HepG2 (cell line): ENCODE results near the gene VGLL4. TPM values are rescaled to one million over a fixed set of nuclear protein-coding genes. Genes with fewer than 3 reads are reported as not detected.

Source experiments
- ATAC-seq: fragments of 200-7000 bp; cut with Tn5 transposase; 3 replicates; pipeline ENCODE4 v1.9.1; 2020; ENCODE audit warnings: mild to moderate bottlenecking, moderate library complexity
- BruUV-seq: library from RNA; stranded (reverse); fragments of 400-500 nt; replicated peaks from 2 replicates; lab custom pipeline; 2021; lab: Mats Ljungman, UMichigan
- CTCF ChIA-PET: fragments of 300-600 bp; formaldehyde crosslinking; extraction: SDS; loops from one replicate; lab custom pipeline; 2021; ENCODE audit warnings: low total read pairs, inconsistent platforms, low intra/inter-chr PET ratio; lab: Yijun Ruan, JAX
- POLR2A ChIA-PET: fragments of 350-600 bp; sonication (Branson Sonifier 250); formaldehyde crosslinking; loops from one replicate; lab custom pipeline; 2020; ENCODE audit warnings: antibody characterized with exemption, inconsistent platforms; lab: Yijun Ruan, JAX
- DNase-seq: peaks from one replicate; pipeline ENCODE4 v3.0.0-alpha.2; 2015; ENCODE audit warnings: low spot score
- FAIRE-seq: peaks from 3 replicates; lab custom pipeline; 2011; peaks lifted over from hg19 to GRCh38; lab: Jason Lieb, UNC
- H2AFZ ChIP-seq: one replicate; pipeline ENCODE4 v1.6.1; 2011; ENCODE audit warnings: low read length, inconsistent platforms
- H3K27ac ChIP-seq: fragments of 300-600 bp; 3 replicates; pipeline ENCODE4 v1.8.0; 2011; ENCODE audit warnings: mixed run types, mild to moderate bottlenecking, mixed read lengths, low read length, inconsistent platforms; ENCODE audit not compliant: insufficient read depth; ENCODE audit errors: extremely low read length
- H3K27me3 ChIP-seq, 2 experiments: fragments of 200-600 bp in 1 of 2; 2 replicates in 1 of 2; 3 replicates in 1 of 2; pipeline versions ENCODE4 v1.6.0 to v1.8.0; 2011; ENCODE audit warnings: low read length in 2 of 2, mild to moderate bottlenecking in 2 of 2, moderate library complexity in 2 of 2, inconsistent platforms in 1 of 2; ENCODE audit not compliant: insufficient read depth in 2 of 2, control insufficient read depth in 1 of 2
- H3K36me3 ChIP-seq, 2 experiments: fragments of 200-600 bp in 1 of 2; replicated peaks in 1 of 2; 2 replicates in 1 of 2; 3 replicates in 1 of 2; pipeline versions ENCODE4 v1.5.1 to v1.8.0; 2011; ENCODE audit warnings: low read length in 2 of 2, inconsistent platforms in 1 of 2; ENCODE audit not compliant: insufficient read depth in 2 of 2, control insufficient read depth in 1 of 2
- H3K4me1 ChIP-seq: 2 replicates; pipeline ENCODE4 v1.5.1; 2012; ENCODE audit warnings: low read length, inconsistent platforms; ENCODE audit not compliant: insufficient read depth
- H3K4me2 ChIP-seq: 2 replicates; pipeline ENCODE4 v1.6.0; 2011; ENCODE audit warnings: low read depth, low read length, inconsistent platforms
- H3K4me3 ChIP-seq, 3 experiments: fragments of 200-600 bp in 1 of 3; sonication (generic), shearing (Covaris generic) in 1 of 3; replicated peaks in 1 of 3; 2 replicates each; pipeline ENCODE4 v1.5.1; 2011 to 2016; ENCODE audit warnings: low read length in 3 of 3, inconsistent platforms in 2 of 3, low read depth in 2 of 3, mild to moderate bottlenecking in 2 of 3, control low read depth in 1 of 3, mixed read lengths in 1 of 3; ENCODE audit not compliant: insufficient read depth in 1 of 3
- H3K79me2 ChIP-seq: one replicate; pipeline ENCODE4 v1.6.1; 2011; ENCODE audit warnings: low read length, inconsistent platforms; ENCODE audit not compliant: insufficient read depth
- H3K9ac ChIP-seq: 2 replicates; pipeline ENCODE4 v1.6.0; 2011; ENCODE audit warnings: mild to moderate bottlenecking, low read depth, low read length, inconsistent platforms; ENCODE audit not compliant: insufficient read depth
- H3K9me3 ChIP-seq: 2 replicates; pipeline ENCODE4 v1.5.1; 2012; ENCODE audit warnings: mild to moderate bottlenecking, low read length
- H4K20me1 ChIP-seq: 2 replicates; pipeline ENCODE4 v1.6.0; 2011; ENCODE audit warnings: inconsistent platforms, mild to moderate bottlenecking, low read length, moderate library complexity; ENCODE audit not compliant: insufficient read depth
- ASH2L ChIP-seq: fragments of 300-600, 200-600 bp; sonication (generic); IDR thresholded peaks from 2 replicates; pipeline ENCODE4 v1.7.0; 2017; ENCODE audit warnings: low read depth, mild to moderate bottlenecking, moderate library complexity, mixed read lengths, low read length; ENCODE audit not compliant: insufficient read length
- CHD4 ChIP-seq: fragments of 200-600 bp; sonication (generic); IDR thresholded peaks from 2 replicates; pipeline ENCODE4 v1.7.0; 2017; ENCODE audit warnings: mild to moderate bottlenecking, low read length, borderline replicate concordance
- GFI1 ChIP-seq: sonication (generic); formaldehyde crosslinking; IDR thresholded peaks from 2 replicates; pipeline ENCODE4 v1.5.0; 2020; ENCODE audit warnings: missing genetic modification reagents, mild to moderate bottlenecking, borderline replicate concordance
- MLX ChIP-seq: IDR thresholded peaks from 2 replicates; pipeline ENCODE4 v1.6.1; 2016
- RFXAP ChIP-seq: sonication (generic); formaldehyde crosslinking; IDR thresholded peaks from 2 replicates; pipeline ENCODE4 v1.4.0; 2020; ENCODE audit warnings: missing genetic modification reagents, borderline replicate concordance
- SKI ChIP-seq: fragments of 450-650 bp; IDR thresholded peaks from one replicate; pipeline ENCODE4 v1.6.1; 2018; ENCODE audit warnings: mild to moderate bottlenecking; ENCODE audit not compliant: partially characterized antibody
- ZFP82 ChIP-seq: sonication (generic); formaldehyde crosslinking; IDR thresholded peaks from 2 replicates; pipeline ENCODE4 v1.5.1; 2020; ENCODE audit warnings: mild to moderate bottlenecking, missing genetic modification reagents, borderline replicate concordance
- ZMYM3 ChIP-seq: sonication (generic); formaldehyde crosslinking; IDR thresholded peaks from 2 replicates; pipeline ENCODE4 v1.5.1; 2020; ENCODE audit warnings: mild to moderate bottlenecking, missing genetic modification reagents
- ZNF12 ChIP-seq: sonication (generic); formaldehyde crosslinking; IDR thresholded peaks from 2 replicates; pipeline ENCODE4 v1.5.0; 2020; ENCODE audit warnings: missing genetic modification reagents
- ZNF737 ChIP-seq: sonication (generic); formaldehyde crosslinking; IDR thresholded peaks from 2 replicates; pipeline ENCODE4 v1.5.0; 2020; ENCODE audit warnings: missing genetic modification reagents, mild to moderate bottlenecking, borderline replicate concordance
- ZNF883 ChIP-seq: sonication (generic); formaldehyde crosslinking; IDR thresholded peaks from 2 replicates; pipeline ENCODE4 v1.5.1; 2020; ENCODE audit warnings: mild to moderate bottlenecking, missing genetic modification reagents; ENCODE audit errors: not compliant biosample characterization
- WGBS: methylation state at CpG from one replicate; pipeline ENCODE4 v1.1.6; 2017; ENCODE audit warnings: low lambda C conversion rate; 5-methylcytosine and 5-hydroxymethylcytosine counted together
- in situ Hi-C: cut with HindIII; loops from 2 replicates; pipeline ENCODE4 v1.10.0; 2017; ENCODE audit warnings: low pct_unique_long_range_greater_than_20kb; ENCODE audit not compliant: extremely low pct_ligation_motif_present
- intact Hi-C: fragments of 100-400 bp; cut with micrococcal nuclease; formaldehyde crosslinking; loops from one replicate; pipeline ENCODE4 v1.10.0; 2022; ENCODE audit not compliant: unreplicated experiment
- polyA plus RNA-seq, 8 experiments: library from polyadenylated mRNA; depleted of rRNA in 3 of 8; stranded (reverse) in 7 of 8; unstranded in 1 of 8; fragments of >200 nt; fragmentation: Illumina TruSeq in 4 of 8; extraction: Trizol in 4 of 8; gene quantifications; 2 replicates each; pipeline versions ENCODE4 v1.2.1 to v1.2.3, GENCODE V29; 2011 to 2016; ENCODE audit warnings: low read depth in 4 of 8, missing spikeins in 1 of 8, mixed read lengths in 1 of 8; ENCODE audit not compliant: insufficient read depth in 1 of 8
- total RNA-seq, 5 experiments: library from RNA; depleted of rRNA; stranded (reverse); fragments of >200 nt; fragmentation: Illumina TruSeq; extraction: Trizol; gene quantifications; 2 replicates each; pipeline ENCODE4 v1.2.3, GENCODE V29; 2016; ENCODE audit warnings: low read depth in 1 of 5
- TF ChIP-seq, protein P1 (sequence below): sonication (generic); formaldehyde crosslinking; IDR thresholded peaks from 2 replicates; pipeline ENCODE4 v1.4.0; 2020; ENCODE audit warnings: missing genetic modification reagents
- TF ChIP-seq, protein P2 (sequence below): sonication (generic); formaldehyde crosslinking; IDR thresholded peaks from 2 replicates; pipeline ENCODE4 v1.4.0; 2020; ENCODE audit warnings: missing genetic modification reagents, borderline replicate concordance
- TF ChIP-seq, protein P3 (sequence below): sonication (generic); formaldehyde crosslinking; IDR thresholded peaks from 2 replicates; pipeline ENCODE4 v1.5.0; 2020; ENCODE audit warnings: missing genetic modification reagents

Gene VGLL4
- total and polyA plus RNA-seq, 2 of the 13 experiments (the other 11 are each of a cell fraction or from before 2014, with no cell fraction given) = 23.2 to 39.0 TPM

DNA sequence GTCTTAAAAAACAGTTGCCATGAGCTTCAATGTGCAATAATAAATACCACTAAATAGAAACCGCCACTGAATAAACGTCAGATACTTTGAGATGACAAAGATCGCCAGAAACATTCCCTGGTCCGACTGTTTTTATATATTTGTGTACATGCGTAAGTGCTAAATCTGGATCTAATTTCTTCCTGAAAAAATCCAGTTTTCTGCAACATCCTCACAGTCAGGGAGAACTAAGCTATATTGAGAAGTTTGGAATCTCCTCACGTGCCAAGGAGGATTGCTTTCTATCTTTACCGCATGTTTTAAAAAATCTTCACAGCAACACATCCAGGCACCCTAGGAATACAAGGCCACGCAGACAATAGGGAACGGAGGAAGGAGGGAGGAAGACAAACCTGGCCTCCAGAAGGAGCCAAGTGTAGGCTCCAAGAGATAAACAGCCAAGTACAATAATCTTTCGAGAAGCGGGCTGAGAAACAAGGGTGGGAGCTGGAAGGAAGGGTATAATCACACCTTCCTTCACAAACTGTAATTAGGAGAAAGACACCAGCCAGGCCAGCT lies 5.7 kb downstream of the VGLL4 start:
- Histone ChIP-seq H3K4me3 (peak overlapping the region; percentile 3 to 20 (median 16); a peak in 4 of 6 replicates), H3K27ac (no peak overlapping the region), H4K20me1 (peaks cover 24% of the 10 kb centered on the region), H3K4me2 (peak overlapping the region; percentile 83), H3K4me1 (peaks cover 84% of the 10 kb centered on the region), H3K36me3 (peaks cover 0 to 5% of the 10 kb centered on the region in 2 experiments; a peak in 1 of 5 replicates), H3K79me2 (peaks cover 98% of the 10 kb centered on the region), H3K27me3 (no peaks in the 10 kb centered on the region; a peak in 1 of 5 replicates), H2AFZ (no peak overlapping the region), H3K9me3 (no peaks in the 10 kb centered on the region), H3K9ac (peak overlapping the region; percentile 27)
- DNase-seq (no peak), ATAC-seq (no peak), FAIRE-seq (no peak)
- TF ChIP-seq, protein P1, sequence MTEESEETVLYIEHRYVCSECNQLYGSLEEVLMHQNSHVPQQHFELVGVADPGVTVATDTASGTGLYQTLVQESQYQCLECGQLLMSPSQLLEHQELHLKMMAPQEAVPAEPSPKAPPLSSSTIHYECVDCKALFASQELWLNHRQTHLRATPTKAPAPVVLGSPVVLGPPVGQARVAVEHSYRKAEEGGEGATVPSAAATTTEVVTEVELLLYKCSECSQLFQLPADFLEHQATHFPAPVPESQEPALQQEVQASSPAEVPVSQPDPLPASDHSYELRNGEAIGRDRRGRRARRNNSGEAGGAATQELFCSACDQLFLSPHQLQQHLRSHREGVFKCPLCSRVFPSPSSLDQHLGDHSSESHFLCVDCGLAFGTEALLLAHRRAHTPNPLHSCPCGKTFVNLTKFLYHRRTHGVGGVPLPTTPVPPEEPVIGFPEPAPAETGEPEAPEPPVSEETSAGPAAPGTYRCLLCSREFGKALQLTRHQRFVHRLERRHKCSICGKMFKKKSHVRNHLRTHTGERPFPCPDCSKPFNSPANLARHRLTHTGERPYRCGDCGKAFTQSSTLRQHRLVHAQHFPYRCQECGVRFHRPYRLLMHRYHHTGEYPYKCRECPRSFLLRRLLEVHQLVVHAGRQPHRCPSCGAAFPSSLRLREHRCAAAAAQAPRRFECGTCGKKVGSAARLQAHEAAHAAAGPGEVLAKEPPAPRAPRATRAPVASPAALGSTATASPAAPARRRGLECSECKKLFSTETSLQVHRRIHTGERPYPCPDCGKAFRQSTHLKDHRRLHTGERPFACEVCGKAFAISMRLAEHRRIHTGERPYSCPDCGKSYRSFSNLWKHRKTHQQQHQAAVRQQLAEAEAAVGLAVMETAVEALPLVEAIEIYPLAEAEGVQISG = no peak
- no peak for TF ChIP-seq GFI1 (CRISPR knock-in tag)
- no peak for TF ChIP-seq ASH2L
- TF ChIP-seq SKI = no peak
- TF ChIP-seq, protein P2, sequence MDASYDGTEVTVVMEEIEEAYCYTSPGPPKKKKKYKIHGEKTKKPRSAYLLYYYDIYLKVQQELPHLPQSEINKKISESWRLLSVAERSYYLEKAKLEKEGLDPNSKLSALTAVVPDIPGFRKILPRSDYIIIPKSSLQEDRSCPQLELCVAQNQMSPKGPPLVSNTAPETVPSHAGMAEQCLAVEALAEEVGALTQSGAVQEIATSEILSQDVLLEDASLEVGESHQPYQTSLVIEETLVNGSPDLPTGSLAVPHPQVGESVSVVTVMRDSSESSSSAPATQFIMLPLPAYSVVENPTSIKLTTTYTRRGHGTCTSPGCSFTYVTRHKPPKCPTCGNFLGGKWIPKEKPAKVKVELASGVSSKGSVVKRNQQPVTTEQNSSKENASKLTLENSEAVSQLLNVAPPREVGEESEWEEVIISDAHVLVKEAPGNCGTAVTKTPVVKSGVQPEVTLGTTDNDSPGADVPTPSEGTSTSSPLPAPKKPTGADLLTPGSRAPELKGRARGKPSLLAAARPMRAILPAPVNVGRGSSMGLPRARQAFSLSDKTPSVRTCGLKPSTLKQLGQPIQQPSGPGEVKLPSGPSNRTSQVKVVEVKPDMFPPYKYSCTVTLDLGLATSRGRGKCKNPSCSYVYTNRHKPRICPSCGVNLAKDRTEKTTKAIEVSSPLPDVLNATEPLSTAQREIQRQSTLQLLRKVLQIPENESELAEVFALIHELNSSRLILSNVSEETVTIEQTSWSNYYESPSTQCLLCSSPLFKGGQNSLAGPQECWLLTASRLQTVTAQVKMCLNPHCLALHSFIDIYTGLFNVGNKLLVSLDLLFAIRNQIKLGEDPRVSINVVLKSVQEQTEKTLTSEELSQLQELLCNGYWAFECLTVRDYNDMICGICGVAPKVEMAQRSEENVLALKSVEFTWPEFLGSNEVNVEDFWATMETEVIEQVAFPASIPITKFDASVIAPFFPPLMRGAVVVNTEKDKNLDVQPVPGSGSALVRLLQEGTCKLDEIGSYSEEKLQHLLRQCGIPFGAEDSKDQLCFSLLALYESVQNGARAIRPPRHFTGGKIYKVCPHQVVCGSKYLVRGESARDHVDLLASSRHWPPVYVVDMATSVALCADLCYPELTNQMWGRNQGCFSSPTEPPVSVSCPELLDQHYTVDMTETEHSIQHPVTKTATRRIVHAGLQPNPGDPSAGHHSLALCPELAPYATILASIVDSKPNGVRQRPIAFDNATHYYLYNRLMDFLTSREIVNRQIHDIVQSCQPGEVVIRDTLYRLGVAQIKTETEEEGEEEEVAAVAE (CRISPR knock-in tag) = no peak
- no peak for TF ChIP-seq ZFP82 (CRISPR knock-in tag)
- TF ChIP-seq ZMYM3 (CRISPR knock-in tag) = no peak
- no peak for TF ChIP-seq ZNF12 (CRISPR knock-in tag)
- TF ChIP-seq ZNF883 = no peak
- no peak for TF ChIP-seq RFXAP (CRISPR knock-in tag)
- no peak for TF ChIP-seq ZNF737 (CRISPR knock-in tag)
- TF ChIP-seq CHD4 = no peak
- TF ChIP-seq MLX = no peak
- TF ChIP-seq, protein P3, sequence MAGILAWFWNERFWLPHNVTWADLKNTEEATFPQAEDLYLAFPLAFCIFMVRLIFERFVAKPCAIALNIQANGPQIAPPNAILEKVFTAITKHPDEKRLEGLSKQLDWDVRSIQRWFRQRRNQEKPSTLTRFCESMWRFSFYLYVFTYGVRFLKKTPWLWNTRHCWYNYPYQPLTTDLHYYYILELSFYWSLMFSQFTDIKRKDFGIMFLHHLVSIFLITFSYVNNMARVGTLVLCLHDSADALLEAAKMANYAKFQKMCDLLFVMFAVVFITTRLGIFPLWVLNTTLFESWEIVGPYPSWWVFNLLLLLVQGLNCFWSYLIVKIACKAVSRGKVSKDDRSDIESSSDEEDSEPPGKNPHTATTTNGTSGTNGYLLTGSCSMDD (CRISPR knock-in tag) = no peak
- no TSS peak for BruUV-seq
- ChIA-PET POLR2A (interaction anchor here (1.0 to 1.9 kb wide), 3 partner anchors 12 to 28 kb away, joined by 3 to 5 read pairs (median 4); no protein-coding TSS in a partner anchor), CTCF (no interaction called here)
- intact Hi-C loops = no loop called here
- in situ Hi-C loops = no loop called here
- WGBS = 81% methylated on average over 11 of the region's 11 CpGs
